ENCODE measurements around the gene WDR53. TPM values are rescaled to one million over a fixed set of nuclear protein-coding genes. Genes with fewer than 3 reads are reported as not detected.
"Not testable (repeated sequence)": the region's sequence is repeated elsewhere in the genome, so short reads cannot be mapped to it uniquely, and the experiment has no call there.

Gene WDR53
- total RNA-seq, 4 donors from 2014 or later: 4.5 to 16.6 (median 12.2) TPM

- no peak overlapping the region for H3K4me3 ChIP-seq (ENCODE audit: low read depth, poor library complexity, severe bottlenecking)
- intact Hi-C loops (cut with DNase I; ENCODE audit: low total_unique reads): loop anchor here (10.0 kb wide), 1 partner anchor 274 kb away; no protein-coding TSS in a partner anchor
- 6% methylated on average over 16 to 25 of the region's 52 CpGs for WGBS, 2 donors
- DNase-seq (ENCODE audit: low spot score in 2 of 2): peak; percentile 45 to 93
- TF ChIP-seq POLR2A (IDR thresholded peaks at IDR 0.05): no peak
- TF ChIP-seq CTCF (IDR thresholded peaks at IDR 0.05): no peak
Measured at GRCh38 chr3:196528639-196529233, 39.6 kb downstream of the WDR53 start.

DNA sequence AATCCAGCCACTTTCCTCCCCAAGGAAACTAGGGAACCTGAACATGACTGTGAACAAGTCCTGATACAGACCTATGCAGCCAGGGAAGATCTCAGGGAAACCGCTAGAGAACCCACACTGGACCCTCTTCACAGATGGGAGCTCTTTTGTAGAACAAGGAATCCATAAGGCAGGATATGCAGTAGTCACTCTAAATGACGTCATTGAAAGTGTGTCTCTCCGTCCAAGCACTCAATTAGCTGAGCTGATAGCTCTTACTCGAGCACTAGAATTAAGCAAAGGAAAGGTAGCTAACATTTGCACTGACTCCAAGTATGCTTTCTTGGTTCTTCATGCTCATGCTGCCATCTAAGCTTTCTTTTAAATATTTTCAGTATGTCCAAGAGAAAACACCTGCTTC, 43.2 kb downstream of the WDR53 start:
- no peak for DNase-seq (ENCODE audit: low spot score in 2 of 2)
- WGBS, 2 donors: 84 to 92% methylated on average over 4 of the region's 4 CpGs
- intact Hi-C loops (cut with DNase I; ENCODE audit: low total_unique reads): loop anchor here (10.0 kb wide), 1 partner anchor 270 kb away; no protein-coding TSS in a partner anchor
- TF ChIP-seq CTCF (IDR thresholded peaks at IDR 0.05): no peak
- no peak for TF ChIP-seq POLR2A (IDR thresholded peaks at IDR 0.05)
- H3K4me3 ChIP-seq (ENCODE audit: low read depth, poor library complexity, severe bottlenecking): no peak overlapping the region

DNA sequence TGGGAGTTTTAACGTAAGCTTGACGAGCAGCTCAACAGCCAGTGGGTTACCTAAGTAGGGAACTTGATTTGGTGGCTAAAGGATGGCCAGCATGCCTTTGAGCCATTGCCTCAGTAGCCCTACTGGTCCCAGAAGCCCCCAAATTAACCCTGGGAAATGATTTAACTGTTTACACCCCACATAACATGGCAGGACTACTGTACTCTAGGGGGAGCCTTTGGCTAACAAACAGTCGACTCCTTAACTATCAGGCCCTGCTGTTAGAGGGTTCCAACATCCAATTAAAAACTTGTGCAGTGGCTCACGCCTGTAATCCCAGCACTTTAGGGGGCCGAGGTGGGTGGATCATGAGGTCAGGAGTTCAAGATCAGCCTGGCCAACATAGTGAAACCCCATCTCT, 43.8 kb downstream of the WDR53 start:
- peak in 1 of 2 donors; percentile 4 for DNase-seq (ENCODE audit: low spot score in 2 of 2)
- H3K4me3 ChIP-seq (ENCODE audit: low read depth, poor library complexity, severe bottlenecking): no peak overlapping the region
- 66 to 68% methylated on average over 5 of the region's 5 CpGs for WGBS, 2 donors
- intact Hi-C loops (cut with DNase I; ENCODE audit: low total_unique reads): loop anchor here (10.0 kb wide), 1 partner anchor 270 kb away; no protein-coding TSS in a partner anchor
- TF ChIP-seq POLR2A (IDR thresholded peaks at IDR 0.05) (no peak), CTCF (IDR thresholded peaks at IDR 0.05) (no peak)

GRCh38 chr3:196523841-196524240, 44.5 kb downstream of the WDR53 start:
- no peak overlapping the region for H3K4me3 ChIP-seq (ENCODE audit: low read depth, poor library complexity, severe bottlenecking)
- intact Hi-C loops (cut with DNase I; ENCODE audit: low total_unique reads): loop anchor here (10.0 kb wide), 1 partner anchor 269 kb away; no protein-coding TSS in a partner anchor
- 92 to 94% methylated on average over 4 of the region's 4 CpGs for WGBS, 2 donors
- no peak for DNase-seq (ENCODE audit: low spot score in 2 of 2)
- no peak for TF ChIP-seq CTCF (IDR thresholded peaks at IDR 0.05)
- TF ChIP-seq POLR2A (IDR thresholded peaks at IDR 0.05): no peak

GRCh38 chr3:196521291-196521690, 47.1 kb downstream of the WDR53 start:
- H3K4me3 ChIP-seq (ENCODE audit: low read depth, poor library complexity, severe bottlenecking): not testable (repeated sequence)
- intact Hi-C loops (cut with DNase I; ENCODE audit: low total_unique reads): loop anchor here (10.0 kb wide), 1 partner anchor 266 kb away; no protein-coding TSS in a partner anchor
- DNase-seq (ENCODE audit: low spot score in 2 of 2): peak in 1 of 2 donors; percentile 8
- 83 to 91% methylated on average over 12 of the region's 12 CpGs for WGBS, 2 donors

DNA sequence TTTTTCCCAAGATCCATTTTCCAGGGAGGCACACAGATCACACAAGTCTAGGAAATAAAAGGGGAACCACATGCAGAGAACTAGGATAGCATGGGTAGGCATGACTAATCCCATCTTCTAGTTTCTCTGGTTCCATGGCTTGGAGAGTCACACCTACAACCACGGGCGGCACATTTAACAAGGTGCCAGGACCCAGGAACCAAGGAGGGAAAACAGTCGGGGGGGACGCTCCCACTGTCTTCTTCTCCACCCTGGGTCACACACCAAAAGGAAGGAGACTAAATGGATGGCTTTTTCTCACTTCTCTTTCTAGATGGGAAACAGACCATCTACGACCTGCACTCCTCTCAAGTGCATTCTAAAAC, 48.7 kb downstream of the WDR53 start:
- TF ChIP-seq CTCF (IDR thresholded peaks at IDR 0.05) (no peak), POLR2A (IDR thresholded peaks at IDR 0.05) (no peak)
- 83 to 88% methylated on average over 5 of the region's 5 CpGs for WGBS, 2 donors
- peak in 1 of 2 donors; percentile 62 for DNase-seq (ENCODE audit: low spot score in 2 of 2)
- intact Hi-C loops (cut with DNase I; ENCODE audit: low total_unique reads): loop anchor here (10.0 kb wide), 2 partner anchors 245 to 265 kb away; no protein-coding TSS in a partner anchor
- H3K4me3 ChIP-seq (ENCODE audit: low read depth, poor library complexity, severe bottlenecking): no peak overlapping the region

Measured in lower leg skin (tissue), 4 donors.